HG03045 (cell line): Measurements from ENCODE around the gene DNAJC21.
"Not testable (repeated sequence)": the region's sequence is repeated elsewhere in the genome, so short reads cannot be mapped to it uniquely, and the experiment has no call there.

Experiments used
- ATAC-seq: cut with Tn5 transposase; IDR thresholded peaks from one replicate; pipeline ENCODE4 v1.9.1; 2021; ENCODE audit warnings: mild to moderate bottlenecking, moderate library complexity; ENCODE audit not compliant: unreplicated experiment

Gene DNAJC21

GRCh38 chr5:34919077-34919476 lies 10.3 kb upstream of the DNAJC21 start:
- no peak for ATAC-seq

GRCh38 chr5:34923256-34923655 lies 6.1 kb upstream of the DNAJC21 start:
- ATAC-seq: not testable (repeated sequence)

- ATAC-seq: peak; percentile 51
Measured at GRCh38 chr5:34923694-34924461, 5.5 kb upstream of the DNAJC21 start.

GRCh38 chr5:34924462-34924765 lies 4.9 kb upstream of the DNAJC21 start:
- no peak for ATAC-seq

- ATAC-seq: no peak
Measured at GRCh38 chr5:34926318-34926888, 3.0 kb upstream of the DNAJC21 start.

GRCh38 chr5:34927785-34928184 lies 1.6 kb upstream of the DNAJC21 start:
- no peak for ATAC-seq

GRCh38 chr5:34928267-34928666 lies 1.1 kb upstream of the DNAJC21 start:
- no peak for ATAC-seq

GRCh38 chr5:34929720-34930461 lies 532 bp downstream of the DNAJC21 start:
- peak; percentile 79 for ATAC-seq

- ATAC-seq: no peak
Measured at GRCh38 chr5:34930462-34930844, 1.1 kb downstream of the DNAJC21 start.

- ATAC-seq: no peak
Measured at GRCh38 chr5:34930870-34931269, 1.5 kb downstream of the DNAJC21 start.

GRCh38 chr5:34932947-34933346 lies 3.6 kb downstream of the DNAJC21 start:
- no peak for ATAC-seq

- ATAC-seq: no peak
Measured at GRCh38 chr5:34941936-34942335, 12.6 kb downstream of the DNAJC21 start.

- no peak for ATAC-seq
Measured at GRCh38 chr5:34944044-34944443, 14.7 kb downstream of the DNAJC21 start.

GRCh38 chr5:34944460-34945047 lies 15.2 kb downstream of the DNAJC21 start:
- ATAC-seq: no peak

- ATAC-seq: no peak
Measured at GRCh38 chr5:34957321-34957720, 28.0 kb downstream of the DNAJC21 start.

GRCh38 chr5:34957857-34958690 lies 28.7 kb downstream of the DNAJC21 start:
- no peak for ATAC-seq

- ATAC-seq: peak; percentile 97
Measured at GRCh38 chr5:34959323-34959722, 30.0 kb downstream of the DNAJC21 start.

- ATAC-seq: no peak
Measured at GRCh38 chr5:34967540-34967939, 38.2 kb downstream of the DNAJC21 start.

GRCh38 chr5:34968258-34968657 lies 38.9 kb downstream of the DNAJC21 start:
- no peak for ATAC-seq

- peak; percentile 57 for ATAC-seq
Measured at GRCh38 chr5:34970552-34970951, 41.2 kb downstream of the DNAJC21 start.

- not testable (repeated sequence) for ATAC-seq
Measured at GRCh38 chr5:34971655-34972054, 42.3 kb downstream of the DNAJC21 start.
